ENCODE data around the gene GPR107.

Gene GPR107

DNA sequence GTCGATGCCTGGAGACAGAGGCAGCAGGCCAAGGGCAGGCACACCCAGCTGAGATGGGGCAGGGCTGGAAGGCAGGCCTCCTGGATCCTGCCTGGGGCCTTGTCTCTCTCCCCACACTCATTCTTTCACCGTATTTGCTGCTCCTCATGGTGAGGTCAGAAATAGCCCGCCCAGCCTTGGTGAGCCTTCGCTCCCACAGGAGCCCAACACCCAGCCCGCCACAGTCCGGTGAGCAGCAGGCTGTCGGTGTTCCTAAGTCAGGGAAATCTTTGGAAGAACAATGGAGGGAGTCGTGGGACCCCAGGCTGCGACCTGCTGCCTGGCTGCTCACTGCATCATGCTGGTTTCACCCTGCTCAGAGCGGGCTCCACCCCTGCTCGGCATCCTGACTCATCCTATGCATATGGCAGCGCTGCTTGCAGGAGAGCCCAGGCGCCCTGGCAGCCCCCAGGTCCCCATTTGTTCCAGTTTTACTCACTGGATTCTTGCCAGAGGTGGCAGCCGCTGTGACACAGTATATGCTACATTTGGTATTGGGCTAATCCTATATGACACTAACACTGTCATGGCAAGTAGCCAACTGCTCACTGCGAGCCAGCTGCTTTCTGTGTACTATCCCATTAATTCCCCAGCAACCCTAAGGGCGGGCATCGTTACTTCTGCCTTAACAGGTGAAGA, 65.3 kb downstream of the GPR107 start:
- H3K4me1 ChIP-seq (ENCODE audit: insufficient read depth, insufficient read length) = peaks cover 32% of the 10 kb centered on the region
- TF ChIP-seq ZNF274 (IDR thresholded peaks at IDR 0.05; ENCODE audit: low read depth, low read length) (no peak), SUZ12 (IDR thresholded peaks at IDR 0.05; ENCODE audit: extremely low read depth, insufficient read depth, insufficient read length) (no peak), YY1 (IDR thresholded peaks at IDR 0.05; ENCODE audit: insufficient read depth, insufficient read length) (no peak)
- no peak for DNase-seq (ENCODE audit: low read depth, low spot score)

DNA sequence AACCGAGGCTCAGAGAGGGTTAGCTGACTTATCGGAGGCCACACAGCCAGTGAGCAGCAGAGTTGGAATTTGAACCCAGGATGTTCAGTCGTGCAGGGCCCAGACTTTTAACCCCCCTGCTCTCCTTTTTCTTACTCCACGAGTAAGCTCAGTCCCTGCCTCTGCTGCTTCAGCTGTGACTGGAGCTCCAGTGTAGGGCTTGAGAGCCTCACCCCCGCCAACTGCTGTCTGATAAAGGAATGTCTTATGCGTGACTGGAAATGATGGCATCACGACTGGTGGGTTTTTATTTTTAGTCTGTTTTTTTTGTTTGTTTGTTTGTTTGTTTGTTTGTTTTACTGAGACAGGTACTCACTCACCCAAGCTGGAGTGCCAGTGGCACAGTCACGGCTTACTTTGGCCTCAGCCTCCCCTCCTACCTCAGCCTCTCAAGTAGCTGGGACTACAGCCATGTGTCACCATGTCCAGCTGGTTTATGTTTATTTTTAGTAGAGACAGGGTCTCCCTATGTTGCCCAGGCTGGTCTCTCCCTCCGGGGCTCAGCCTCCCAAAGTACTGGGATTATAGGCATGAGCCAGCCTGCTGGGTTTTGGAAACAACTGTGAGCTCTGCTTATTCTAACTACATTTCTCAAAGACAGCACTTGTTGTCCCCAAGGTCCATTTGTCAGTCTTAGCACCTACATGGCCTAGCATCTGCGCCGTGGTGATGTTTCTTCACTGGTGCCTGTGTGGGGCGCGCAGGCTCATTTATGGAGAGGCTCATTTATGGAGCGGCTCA, 66.0 kb downstream of the GPR107 start:
- H3K4me3 ChIP-seq (ENCODE audit: insufficient read length, low read depth) = no peak overlapping the region
- no peaks in the 10 kb centered on the region for H3K9me3 ChIP-seq (ENCODE audit: insufficient read depth, low read length)
- peaks cover 27% of the 10 kb centered on the region for H3K36me3 ChIP-seq (ENCODE audit: insufficient read depth, insufficient read length, low read length)
- no peaks in the 10 kb centered on the region for H3K27me3 ChIP-seq (ENCODE audit: insufficient read depth, insufficient read length)
- peaks cover 34% of the 10 kb centered on the region for H3K4me1 ChIP-seq (ENCODE audit: insufficient read depth, insufficient read length)
- peak overlapping the region; percentile 27 for H3K9ac ChIP-seq (ENCODE audit: insufficient read length, low read depth)
- no peak for TF ChIP-seq SUZ12 (IDR thresholded peaks at IDR 0.05; ENCODE audit: extremely low read depth, insufficient read depth, insufficient read length)
- TF ChIP-seq ZNF274 (IDR thresholded peaks at IDR 0.05; ENCODE audit: low read depth, low read length) = no peak
- TF ChIP-seq YY1 (IDR thresholded peaks at IDR 0.05; ENCODE audit: insufficient read depth, insufficient read length) = no peak
- DNase-seq (ENCODE audit: low read depth, low spot score) = no peak

More for the DNA sequence above, 65.3 kb downstream of the GPR107 start:
- Histone ChIP-seq H3K9me3 (ENCODE audit: insufficient read depth, low read length) (no peaks in the 10 kb centered on the region), H3K9ac (ENCODE audit: insufficient read length, low read depth) (peak overlapping the region; percentile 27), H3K4me3 (ENCODE audit: insufficient read length, low read depth) (no peak overlapping the region), H3K36me3 (ENCODE audit: insufficient read depth, insufficient read length, low read length) (peaks cover 22% of the 10 kb centered on the region), H3K27me3 (ENCODE audit: insufficient read depth, insufficient read length) (no peaks in the 10 kb centered on the region)

DNA sequence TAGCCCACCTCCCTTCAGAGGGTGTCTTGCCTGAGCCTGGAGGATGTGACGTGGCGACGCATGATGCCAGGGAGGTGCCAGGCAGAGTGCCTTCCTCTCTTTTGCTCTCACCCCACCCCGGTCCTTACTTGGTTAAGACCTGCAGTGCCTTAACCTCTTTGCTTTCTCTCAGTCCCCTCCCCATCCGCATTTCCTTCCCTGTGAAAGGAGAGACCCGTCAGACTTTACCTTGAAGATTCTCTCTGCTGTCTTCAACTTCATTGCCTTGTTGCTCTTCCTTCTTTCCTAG, 66.5 kb downstream of the GPR107 start:
- no peak for DNase-seq (ENCODE audit: low read depth, low spot score)
- no peak for TF ChIP-seq ZNF274 (IDR thresholded peaks at IDR 0.05; ENCODE audit: low read depth, low read length)
- TF ChIP-seq SUZ12 (IDR thresholded peaks at IDR 0.05; ENCODE audit: extremely low read depth, insufficient read depth, insufficient read length) = no peak
- TF ChIP-seq YY1 (IDR thresholded peaks at IDR 0.05; ENCODE audit: insufficient read depth, insufficient read length) = no peak
- H3K4me3 ChIP-seq (ENCODE audit: insufficient read length, low read depth) = no peak overlapping the region
- H3K9ac ChIP-seq (ENCODE audit: insufficient read length, low read depth) = no peak overlapping the region
- H3K4me1 ChIP-seq (ENCODE audit: insufficient read depth, insufficient read length) = peaks cover 34% of the 10 kb centered on the region
- no peaks in the 10 kb centered on the region for H3K9me3 ChIP-seq (ENCODE audit: insufficient read depth, low read length)
- H3K36me3 ChIP-seq (ENCODE audit: insufficient read depth, insufficient read length, low read length) = peaks cover 27% of the 10 kb centered on the region
- no peaks in the 10 kb centered on the region for H3K27me3 ChIP-seq (ENCODE audit: insufficient read depth, insufficient read length)

DNA sequence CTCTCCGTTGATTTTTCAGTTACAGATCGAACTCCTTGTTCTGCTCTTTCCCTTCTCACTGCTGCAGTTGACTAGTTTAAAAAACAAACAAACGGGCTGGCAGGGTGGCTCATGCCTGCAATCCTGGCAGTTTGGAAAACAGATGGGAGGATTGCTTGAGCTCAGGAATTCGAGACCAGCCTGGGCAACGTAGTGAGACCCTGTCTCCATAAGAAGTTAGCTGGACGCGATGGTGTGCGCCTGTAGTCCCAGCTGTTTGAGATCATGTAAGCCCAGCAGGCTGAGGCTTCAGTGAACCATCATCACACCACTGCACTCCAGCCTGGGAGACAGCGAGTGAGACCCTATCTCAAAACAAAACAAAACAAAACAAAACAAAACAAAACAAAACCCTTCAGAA, 67.1 kb downstream of the GPR107 start:
- TF ChIP-seq ZNF274 (IDR thresholded peaks at IDR 0.05; ENCODE audit: low read depth, low read length) (no peak), YY1 (IDR thresholded peaks at IDR 0.05; ENCODE audit: insufficient read depth, insufficient read length) (no peak), SUZ12 (IDR thresholded peaks at IDR 0.05; ENCODE audit: extremely low read depth, insufficient read depth, insufficient read length) (no peak)
- peaks cover 34% of the 10 kb centered on the region for H3K4me1 ChIP-seq (ENCODE audit: insufficient read depth, insufficient read length)
- DNase-seq (ENCODE audit: low read depth, low spot score) = no peak
- no peak overlapping the region for H3K9ac ChIP-seq (ENCODE audit: insufficient read length, low read depth)
- H3K36me3 ChIP-seq (ENCODE audit: insufficient read depth, insufficient read length, low read length) = peaks cover 27% of the 10 kb centered on the region
- H3K4me3 ChIP-seq (ENCODE audit: insufficient read length, low read depth) = no peak overlapping the region
- no peaks in the 10 kb centered on the region for H3K27me3 ChIP-seq (ENCODE audit: insufficient read depth, insufficient read length)
- no peaks in the 10 kb centered on the region for H3K9me3 ChIP-seq (ENCODE audit: insufficient read depth, low read length)

DNA sequence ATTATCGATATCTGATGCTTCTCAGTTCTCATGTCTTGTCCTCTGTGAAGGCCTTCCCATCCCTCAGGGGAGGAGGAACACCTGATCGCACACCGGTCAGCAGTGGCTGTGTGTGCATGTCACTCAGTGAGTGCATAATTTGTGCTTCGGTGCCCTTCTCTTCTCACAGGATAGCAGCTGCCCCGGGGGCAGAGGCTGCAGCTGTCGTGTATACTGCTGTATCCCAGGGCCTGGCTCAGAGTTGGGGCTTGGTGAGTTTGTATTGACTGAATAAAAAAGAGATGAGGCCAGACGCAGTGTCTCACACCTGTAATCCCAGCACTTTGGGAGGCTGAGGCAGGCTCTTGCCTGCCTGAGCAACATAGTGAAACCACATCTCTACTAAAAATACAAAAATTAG, 68.8 kb downstream of the GPR107 start:
- no peak overlapping the region for H3K4me3 ChIP-seq (ENCODE audit: insufficient read length, low read depth)
- no peaks in the 10 kb centered on the region for H3K9me3 ChIP-seq (ENCODE audit: insufficient read depth, low read length)
- H3K27me3 ChIP-seq (ENCODE audit: insufficient read depth, insufficient read length) = no peaks in the 10 kb centered on the region
- no peak for DNase-seq (ENCODE audit: low read depth, low spot score)
- H3K4me1 ChIP-seq (ENCODE audit: insufficient read depth, insufficient read length) = peaks cover 27% of the 10 kb centered on the region
- no peak overlapping the region for H3K9ac ChIP-seq (ENCODE audit: insufficient read length, low read depth)
- peaks cover 29% of the 10 kb centered on the region for H3K36me3 ChIP-seq (ENCODE audit: insufficient read depth, insufficient read length, low read length)
- TF ChIP-seq SUZ12 (IDR thresholded peaks at IDR 0.05; ENCODE audit: extremely low read depth, insufficient read depth, insufficient read length) = no peak
- no peak for TF ChIP-seq YY1 (IDR thresholded peaks at IDR 0.05; ENCODE audit: insufficient read depth, insufficient read length)
- TF ChIP-seq ZNF274 (IDR thresholded peaks at IDR 0.05; ENCODE audit: low read depth, low read length) = no peak

DNA sequence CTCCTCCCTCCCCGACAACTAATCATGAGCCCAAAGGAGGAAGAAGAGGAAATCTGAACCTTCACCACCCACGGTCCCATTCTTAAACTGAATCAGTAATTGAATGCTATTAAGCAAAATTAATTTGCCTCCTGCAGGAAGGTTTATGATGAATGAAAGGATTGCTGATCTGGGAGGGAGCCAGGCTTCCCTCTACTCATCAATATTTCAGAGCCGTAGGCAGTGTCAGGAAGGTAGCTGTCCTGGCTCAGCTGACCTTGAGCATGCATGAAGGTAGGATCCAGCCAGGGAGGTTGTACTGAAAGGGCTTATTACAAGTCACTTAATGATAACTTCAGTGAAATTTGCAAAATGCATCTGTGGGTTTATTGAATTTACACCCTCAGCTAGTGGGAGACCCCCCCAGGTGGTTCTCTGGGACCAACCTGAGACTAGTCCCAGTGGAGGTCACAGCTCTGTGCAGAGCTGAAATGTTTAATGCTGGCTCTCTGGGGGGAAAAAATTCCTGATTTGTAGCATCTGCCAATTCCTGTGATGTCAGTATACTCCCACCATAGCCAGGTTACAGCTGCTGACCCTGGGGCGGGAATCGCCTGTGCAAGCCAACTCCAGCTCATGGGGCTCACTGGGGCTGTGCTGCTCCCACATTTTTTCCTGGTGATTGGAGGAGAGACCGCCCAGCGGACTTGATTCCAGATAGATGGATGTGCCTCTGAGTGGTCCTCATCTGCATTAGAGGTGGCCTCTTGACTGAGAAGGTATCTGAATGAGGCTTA, 70.6 kb downstream of the GPR107 start:
- TF ChIP-seq YY1 (IDR thresholded peaks at IDR 0.05; ENCODE audit: insufficient read depth, insufficient read length) (no peak), SUZ12 (IDR thresholded peaks at IDR 0.05; ENCODE audit: extremely low read depth, insufficient read depth, insufficient read length) (no peak), ZNF274 (IDR thresholded peaks at IDR 0.05; ENCODE audit: low read depth, low read length) (no peak)
- Histone ChIP-seq H3K4me3 (ENCODE audit: insufficient read length, low read depth) (no peak overlapping the region), H3K36me3 (ENCODE audit: insufficient read depth, insufficient read length, low read length) (peaks cover 35% of the 10 kb centered on the region)

More for the DNA sequence above, 70.6 kb downstream of the GPR107 start:
- Histone ChIP-seq H3K4me1 (ENCODE audit: insufficient read depth, insufficient read length) (peaks cover 13% of the 10 kb centered on the region), H3K27me3 (ENCODE audit: insufficient read depth, insufficient read length) (no peaks in the 10 kb centered on the region), H3K9ac (ENCODE audit: insufficient read length, low read depth) (no peak overlapping the region), H3K9me3 (ENCODE audit: insufficient read depth, low read length) (no peaks in the 10 kb centered on the region)
- no peak for DNase-seq (ENCODE audit: low read depth, low spot score)

Measured in NT2/D1 (cell line).